HG02870 (cell line): Measurements from ENCODE around the gene SLC6A3.

ENCODE experiments used
- ATAC-seq: cut with Tn5 transposase; IDR thresholded peaks from one replicate; pipeline ENCODE4 v1.9.1; 2021; ENCODE audit warnings: mild to moderate bottlenecking, moderate library complexity; ENCODE audit not compliant: unreplicated experiment

The SLC6A3 gene

GRCh38 chr5:1356873-1357787 is 88.1 kb downstream of the SLC6A3 start:
- ATAC-seq: no peak

GRCh38 chr5:1354576-1354975 is 90.7 kb downstream of the SLC6A3 start:
- no peak for ATAC-seq

- ATAC-seq: no peak
Observed at GRCh38 chr5:1352231-1353219, 92.7 kb downstream of the SLC6A3 start.

GRCh38 chr5:1351156-1351555 is 94.1 kb downstream of the SLC6A3 start:
- no peak for ATAC-seq

- no peak for ATAC-seq
Observed at GRCh38 chr5:1349246-1349645, 96.0 kb downstream of the SLC6A3 start.

GRCh38 chr5:1348986-1349245 is 96.3 kb downstream of the SLC6A3 start:
- ATAC-seq: no peak

GRCh38 chr5:1347571-1347970 is 97.7 kb downstream of the SLC6A3 start:
- no peak for ATAC-seq

GRCh38 chr5:1346627-1347440 is 98.4 kb downstream of the SLC6A3 start:
- no peak for ATAC-seq

- no peak for ATAC-seq
Observed at GRCh38 chr5:1345876-1346626, 99.2 kb downstream of the SLC6A3 start.

GRCh38 chr5:1344975-1345838 is 100.0 kb downstream of the SLC6A3 start, which contains the start of gene CLPTM1L:
Gene CLPTM1L, minus strand, starts transcription at chr5:1345099. Its CDS starts 258 bp downstream, at chr5:1344841.
- ATAC-seq: peak; percentile 59

- ATAC-seq: peak; percentile 19
Observed at GRCh38 chr5:1343931-1344901, 101.0 kb downstream of the SLC6A3 start.

- ATAC-seq: no peak
Observed at GRCh38 chr5:1343315-1343751, 101.9 kb downstream of the SLC6A3 start.
